GM18907 (cell line): ENCODE measurements around the gene ADAMTS16.

Experiments
- ATAC-seq: cut with Tn5 transposase; IDR thresholded peaks from one replicate; pipeline ENCODE4 v1.9.1; 2021; ENCODE audit warnings: mild to moderate bottlenecking, moderate library complexity; ENCODE audit not compliant: unreplicated experiment

The ADAMTS16 gene

DNA sequence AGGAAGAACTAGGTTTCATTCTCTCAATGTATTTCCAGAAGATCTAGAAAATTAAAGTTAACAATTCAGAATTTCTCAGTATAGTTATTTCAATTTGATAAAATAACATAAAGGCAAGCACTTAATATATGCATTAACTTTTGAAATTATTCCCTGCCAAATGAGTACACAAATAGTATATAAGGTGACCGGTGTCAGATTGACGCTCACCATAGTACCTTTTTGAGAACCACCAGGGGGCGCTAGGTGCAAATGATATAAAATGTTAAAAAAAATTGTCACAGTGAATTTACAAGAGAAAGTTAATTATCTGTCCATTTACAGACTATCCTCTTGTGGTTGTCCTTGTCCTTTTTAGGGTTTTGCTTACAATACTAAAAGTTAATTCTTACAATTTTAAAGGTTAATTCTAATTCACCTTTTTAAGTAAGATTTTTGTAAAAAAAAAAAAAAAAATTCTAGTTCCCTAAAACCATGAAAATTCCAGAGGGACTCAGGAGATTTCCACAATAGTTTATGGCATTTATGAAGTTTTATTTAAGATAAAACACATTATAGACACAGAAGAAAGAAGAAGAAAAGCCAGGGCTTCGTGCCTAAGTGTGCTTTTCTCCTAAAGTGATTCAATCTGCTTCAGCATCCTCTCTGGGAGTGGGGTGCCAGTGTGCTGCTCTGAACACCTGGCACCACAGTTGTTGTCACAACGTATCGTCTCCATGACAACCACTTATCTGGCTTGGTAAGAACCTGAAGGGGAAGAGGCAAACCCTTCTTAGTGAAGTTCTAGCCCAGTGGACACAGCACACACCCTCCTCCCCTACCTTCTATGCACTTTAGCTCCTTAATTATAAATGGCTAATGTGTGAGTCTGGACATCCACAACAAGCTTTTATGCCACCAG is 1.7 kb downstream of the ADAMTS16 start:
- peak; percentile 69 for ATAC-seq

- ATAC-seq = no peak
Measured at GRCh38 chr5:5144441-5144840, 4.3 kb downstream of the ADAMTS16 start.

DNA sequence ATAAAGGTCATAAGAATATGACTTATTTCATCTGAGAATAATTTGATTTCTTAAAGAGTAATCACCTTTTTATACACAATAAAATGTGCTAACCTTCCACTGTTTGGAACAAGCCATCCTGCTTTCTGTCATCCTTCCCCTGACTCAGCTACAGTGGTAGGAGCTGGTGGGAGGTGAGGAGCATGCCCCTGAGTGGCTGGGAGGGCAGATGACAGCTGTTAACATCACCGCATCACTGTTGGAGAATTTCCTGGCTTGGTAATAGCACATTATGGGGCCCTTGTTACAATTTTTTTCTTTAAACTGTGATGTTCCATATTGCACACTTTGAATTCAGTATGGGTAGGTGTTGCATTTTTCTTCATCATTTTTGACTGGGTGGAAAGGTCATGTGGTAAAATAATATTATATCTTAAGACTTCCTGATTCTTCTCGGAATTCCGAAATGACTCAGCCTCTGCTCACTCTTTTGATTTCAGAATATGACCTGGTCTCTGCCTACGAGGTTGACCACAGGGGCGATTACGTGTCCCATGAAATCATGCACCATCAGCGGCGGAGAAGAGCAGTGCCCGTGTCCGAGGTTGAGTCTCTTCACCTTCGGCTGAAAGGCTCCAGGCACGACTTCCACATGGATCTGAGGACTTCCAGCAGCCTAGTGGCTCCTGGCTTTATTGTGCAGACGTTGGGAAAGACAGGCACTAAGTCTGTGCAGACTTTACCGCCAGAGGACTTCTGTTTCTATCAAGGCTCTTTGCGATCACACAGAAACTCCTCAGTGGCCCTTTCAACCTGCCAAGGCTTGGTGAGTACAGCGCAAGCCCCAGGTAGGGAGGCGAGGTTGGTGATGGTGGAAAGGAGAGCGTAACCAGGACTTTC is 5.8 kb downstream of the ADAMTS16 start:
- ATAC-seq = no peak

- ATAC-seq = no peak
Measured at GRCh38 chr5:5146530-5147160, 6.5 kb downstream of the ADAMTS16 start.

- ATAC-seq = peak; percentile 80
Measured at GRCh38 chr5:5149154-5149553, 9.0 kb downstream of the ADAMTS16 start.

DNA sequence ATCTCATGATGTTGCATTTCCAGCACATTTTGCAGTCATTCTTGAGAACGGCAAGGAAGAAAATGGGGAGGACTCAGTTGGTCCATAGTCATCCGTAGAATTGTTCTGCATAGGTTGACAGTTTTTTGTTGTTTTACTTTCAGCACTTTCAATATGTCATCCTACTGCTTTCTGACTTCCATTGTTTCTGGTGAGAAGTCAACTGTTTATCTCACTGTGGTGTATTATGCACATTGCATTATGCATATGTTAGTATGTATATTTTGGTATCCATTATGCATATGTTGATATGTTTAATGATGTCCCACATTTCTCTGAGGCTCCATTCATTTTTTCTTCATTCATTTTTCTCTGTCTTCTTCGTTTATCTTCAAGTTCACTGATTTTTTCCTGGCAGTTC is 10.5 kb downstream of the ADAMTS16 start:
- ATAC-seq = no peak

DNA sequence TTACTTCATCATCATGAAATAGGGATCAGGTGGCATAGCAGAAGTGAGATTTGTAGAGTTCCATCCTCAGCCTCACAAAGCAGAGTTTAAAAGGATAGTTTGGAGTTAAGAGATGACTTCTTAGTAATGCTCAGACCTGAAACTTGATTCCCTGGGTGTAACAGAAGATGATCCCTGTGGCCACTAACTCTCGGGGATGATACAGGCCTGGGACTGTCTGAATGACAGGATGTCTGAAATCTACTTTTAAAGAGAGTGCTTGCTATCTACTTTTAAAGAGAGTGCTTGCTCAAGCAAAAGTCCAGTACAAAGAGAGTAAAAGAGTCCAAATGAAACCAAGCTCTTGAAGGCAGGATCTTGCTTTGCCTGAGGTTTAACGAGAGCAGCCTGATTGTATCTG is 14.6 kb downstream of the ADAMTS16 start:
- no peak for ATAC-seq

DNA sequence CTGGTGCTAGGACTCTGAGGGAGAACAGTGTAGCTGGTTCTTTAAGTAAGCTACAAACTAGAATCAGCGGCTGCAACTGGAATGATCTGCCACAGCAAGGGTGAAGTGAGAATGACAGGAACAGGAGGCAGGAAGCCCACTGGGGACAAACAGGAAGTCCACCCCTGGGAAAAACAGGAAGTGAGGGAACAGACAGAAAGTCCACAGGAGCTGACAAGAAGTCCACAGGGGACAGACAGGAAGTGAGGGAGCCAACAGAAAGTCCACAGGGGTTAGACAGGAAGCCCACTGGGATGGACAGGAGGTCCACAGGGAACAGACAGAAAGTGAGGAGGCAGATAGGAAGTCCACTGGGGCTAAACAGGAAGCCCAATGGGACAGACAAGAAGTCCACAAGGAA is 15.5 kb downstream of the ADAMTS16 start:
- ATAC-seq = no peak

GRCh38 chr5:5156471-5157082 is 16.4 kb downstream of the ADAMTS16 start:
- no peak for ATAC-seq

- no peak for ATAC-seq
Measured at GRCh38 chr5:5158472-5158895, 18.4 kb downstream of the ADAMTS16 start.

DNA sequence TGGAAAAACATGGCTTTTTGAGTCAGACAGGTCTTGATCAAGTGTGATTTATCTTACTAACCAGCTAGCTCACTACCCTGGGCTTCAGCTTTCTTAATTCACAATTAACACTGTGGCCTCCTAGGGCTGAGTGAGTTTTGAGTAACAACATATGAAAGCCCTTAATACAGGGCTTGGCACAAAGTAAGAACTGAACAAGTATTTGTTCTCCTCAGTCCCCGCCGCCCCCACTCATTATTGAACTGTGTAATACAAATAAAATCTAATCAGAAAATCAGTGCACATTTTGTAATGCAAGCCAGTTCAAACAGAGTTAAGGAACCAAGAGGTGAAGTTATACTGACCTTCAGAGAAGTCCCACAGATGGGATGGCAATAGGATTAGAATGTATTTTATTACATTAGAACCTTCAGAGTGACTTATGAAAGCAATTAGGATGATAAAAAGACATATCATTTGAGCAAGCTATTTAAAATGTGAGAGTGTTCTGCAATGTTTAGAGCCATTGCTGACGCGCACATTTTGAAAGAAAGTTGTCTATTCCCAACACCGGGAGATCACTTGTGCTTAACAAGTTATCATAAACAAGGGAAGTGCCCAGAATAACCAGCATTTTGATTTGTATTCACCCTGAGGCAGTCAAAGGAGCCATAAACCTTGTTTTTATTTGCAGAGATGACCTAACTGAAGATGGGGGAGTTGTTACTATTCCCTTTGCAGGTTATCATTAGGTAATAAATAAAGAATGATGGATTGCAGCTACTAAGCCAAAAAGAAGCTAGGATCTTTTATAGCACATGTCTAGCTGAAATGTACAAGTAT is 19.4 kb downstream of the ADAMTS16 start:
- ATAC-seq = no peak

- peak; percentile 58 for ATAC-seq
Measured at GRCh38 chr5:5164163-5164562, 24.0 kb downstream of the ADAMTS16 start.

- no peak for ATAC-seq
Measured at GRCh38 chr5:5165541-5166002, 25.4 kb downstream of the ADAMTS16 start.

DNA sequence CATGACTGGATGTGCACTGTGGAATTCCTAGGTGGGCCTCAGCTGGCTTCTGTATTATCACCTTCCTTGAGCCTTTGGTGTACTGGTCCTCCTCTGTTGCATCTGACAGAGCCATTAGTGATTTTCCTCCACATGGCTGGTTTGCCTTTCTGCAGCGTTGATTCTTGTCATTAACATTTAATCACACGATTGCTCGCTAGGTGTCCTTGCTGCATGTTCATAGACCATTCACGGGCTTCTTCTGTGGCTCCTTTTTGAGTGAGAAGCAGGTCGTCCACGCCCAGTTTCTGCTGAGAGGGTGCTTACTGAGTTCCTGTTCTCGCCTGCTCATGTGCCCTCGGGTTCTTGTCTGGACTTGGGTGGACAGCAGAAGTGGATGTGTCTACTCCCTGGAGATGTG is 29.3 kb downstream of the ADAMTS16 start:
- ATAC-seq = no peak

- ATAC-seq = no peak
Measured at GRCh38 chr5:5178136-5178535, 38.0 kb downstream of the ADAMTS16 start.

GRCh38 chr5:5178580-5178979 is 38.5 kb downstream of the ADAMTS16 start:
- no peak for ATAC-seq

DNA sequence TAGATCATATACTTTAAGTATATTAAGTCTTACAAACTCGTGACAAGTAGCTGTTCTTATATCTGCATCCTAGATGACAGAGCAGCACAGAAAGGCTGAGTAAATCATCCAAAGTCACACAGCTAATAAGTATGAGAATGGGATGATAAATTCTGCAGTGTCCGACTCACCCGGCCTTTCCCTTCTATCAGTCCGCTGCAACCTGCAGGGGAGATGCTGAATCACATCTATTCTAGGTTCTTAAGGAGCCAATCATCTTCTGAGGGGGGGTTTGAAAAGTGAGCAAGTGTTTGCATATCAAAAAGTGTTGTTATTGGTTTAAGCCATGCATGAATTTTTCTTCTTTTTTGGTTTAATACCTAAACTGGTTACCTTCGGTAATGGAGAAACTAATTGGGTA is 38.9 kb downstream of the ADAMTS16 start:
- ATAC-seq = no peak

GRCh38 chr5:5179597-5179996 is 39.5 kb downstream of the ADAMTS16 start:
- no peak for ATAC-seq

DNA sequence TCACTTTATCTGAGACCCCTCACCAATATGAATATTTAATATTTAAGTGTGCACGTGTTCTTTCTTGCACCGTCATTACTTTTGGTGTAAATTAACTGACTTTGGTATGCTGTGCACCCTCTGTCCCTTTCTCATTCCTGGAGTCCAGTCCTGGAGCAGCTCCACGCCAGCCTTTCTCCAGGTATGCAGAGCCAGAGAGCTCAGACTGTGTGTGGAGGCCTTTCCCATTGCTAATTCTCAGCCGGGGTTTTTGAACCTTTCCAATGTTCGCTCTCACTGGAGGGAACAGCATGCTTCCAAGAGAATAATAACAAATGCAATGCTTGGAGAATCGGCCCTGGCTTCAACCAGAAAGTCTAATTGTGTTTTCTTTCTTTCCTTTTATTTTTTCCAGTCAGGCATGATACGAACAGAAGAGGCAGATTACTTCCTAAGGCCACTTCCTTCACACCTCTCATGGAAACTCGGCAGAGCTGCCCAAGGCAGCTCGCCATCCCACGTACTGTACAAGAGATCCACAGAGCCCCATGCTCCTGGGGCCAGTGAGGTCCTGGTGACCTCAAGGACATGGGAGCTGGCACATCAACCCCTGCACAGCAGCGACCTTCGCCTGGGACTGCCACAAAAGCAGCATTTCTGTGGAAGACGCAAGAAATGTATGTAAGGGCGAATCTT is 41.7 kb downstream of the ADAMTS16 start:
- no peak for ATAC-seq
